Thyroid gland (tissue), 4 donors: ENCODE data around the gene TBCD. TPM values are rescaled to one million over a fixed set of nuclear protein-coding genes. Genes with fewer than 3 reads are reported as not detected.

Experiments used
- DNase-seq, 2 donors: peaks; one replicate each; pipeline ENCODE4 v3.0.0-alpha.2; 2019
- H3K27ac ChIP-seq, 3 donors: fragments of 200-600 bp; sonication (generic); 1 replicate in 2 of 3; 2 replicates in 1 of 3; pipeline ENCODE4 v1.5.1; 2016 to 2019; ENCODE audit warnings: mild to moderate bottlenecking in 1 of 3, moderate library complexity in 1 of 3
- H3K27me3 ChIP-seq: fragments of 200-600 bp; sonication (generic); one replicate; pipeline ENCODE4 v1.5.1; 2019
- H3K36me3 ChIP-seq, 2 donors: fragments of 200-600 bp; sonication (generic); one replicate each; pipeline ENCODE4 v1.5.1; 2016 to 2019
- H3K4me1 ChIP-seq, 2 donors: fragments of 200-600 bp; sonication (generic); one replicate each; pipeline ENCODE4 v1.5.1; 2017 to 2019
- H3K4me3 ChIP-seq, 3 donors: fragments of 200-600 bp; sonication (generic); replicated peaks in 1 of 3; 1 replicate in 2 of 3; 2 replicates in 1 of 3; pipeline ENCODE4 v1.5.1; 2016; ENCODE audit warnings: mild to moderate bottlenecking in 1 of 3
- H3K9me3 ChIP-seq: fragments of 200-600 bp; sonication (generic); one replicate; pipeline ENCODE4 v1.5.1; 2017
- POLR2A ChIP-seq, 2 donors: fragments of 450-650 bp; IDR thresholded peaks; one replicate each; pipeline ENCODE4 v1.6.1; 2017; ENCODE audit warnings: antibody characterized with exemption in 2 of 2, mild to moderate bottlenecking in 2 of 2, moderate library complexity in 1 of 2
- WGBS, 2 donors: methylation state at CpG; one replicate each; pipeline ENCODE4 v1.1.5; 2017; 5-methylcytosine and 5-hydroxymethylcytosine counted together
- intact Hi-C: fragments of 100-400 bp; cut with DNase I; formaldehyde crosslinking; loops from one replicate; pipeline ENCODE4 v1.15.1; 2023
- total RNA-seq, 4 donors: library from RNA; depleted of rRNA; stranded (reverse); fragments of >200 nt; gene quantifications; one replicate each; pipeline ENCODE4 v1.2.3, GENCODE V29; 2016
- TF ChIP-seq, protein P1 (sequence below), 6 experiments: fragments of 200-600 bp in 3 of 6; fragments of 450-650 bp in 3 of 6; sonication (generic) in 3 of 6; IDR thresholded peaks; one replicate each; pipeline ENCODE4 v1.5.1; 2016 to 2019; ENCODE audit warnings: antibody characterized with exemption in 6 of 6, mild to moderate bottlenecking in 2 of 6, inconsistent platforms in 1 of 6, moderate library complexity in 1 of 6

TBCD gene
- total RNA-seq, 4 donors from 2014 or later, result 72.6 to 85.9 (median 79.6) TPM

GRCh38 chr17:82976982-82977488 is 225.2 kb downstream of the TBCD start:
- no peak for DNase-seq
- Histone ChIP-seq H3K27ac (no peak overlapping the region), H3K27me3 (no peaks in the 10 kb centered on the region), H3K36me3 (no peaks in the 10 kb centered on the region), H3K4me1 (peaks cover 0 to 7% of the 10 kb centered on the region in 2 donors), H3K9me3 (no peaks in the 10 kb centered on the region), H3K4me3 (no peak overlapping the region)
- intact Hi-C loops, result no loop called here
- TF ChIP-seq, protein P1, sequence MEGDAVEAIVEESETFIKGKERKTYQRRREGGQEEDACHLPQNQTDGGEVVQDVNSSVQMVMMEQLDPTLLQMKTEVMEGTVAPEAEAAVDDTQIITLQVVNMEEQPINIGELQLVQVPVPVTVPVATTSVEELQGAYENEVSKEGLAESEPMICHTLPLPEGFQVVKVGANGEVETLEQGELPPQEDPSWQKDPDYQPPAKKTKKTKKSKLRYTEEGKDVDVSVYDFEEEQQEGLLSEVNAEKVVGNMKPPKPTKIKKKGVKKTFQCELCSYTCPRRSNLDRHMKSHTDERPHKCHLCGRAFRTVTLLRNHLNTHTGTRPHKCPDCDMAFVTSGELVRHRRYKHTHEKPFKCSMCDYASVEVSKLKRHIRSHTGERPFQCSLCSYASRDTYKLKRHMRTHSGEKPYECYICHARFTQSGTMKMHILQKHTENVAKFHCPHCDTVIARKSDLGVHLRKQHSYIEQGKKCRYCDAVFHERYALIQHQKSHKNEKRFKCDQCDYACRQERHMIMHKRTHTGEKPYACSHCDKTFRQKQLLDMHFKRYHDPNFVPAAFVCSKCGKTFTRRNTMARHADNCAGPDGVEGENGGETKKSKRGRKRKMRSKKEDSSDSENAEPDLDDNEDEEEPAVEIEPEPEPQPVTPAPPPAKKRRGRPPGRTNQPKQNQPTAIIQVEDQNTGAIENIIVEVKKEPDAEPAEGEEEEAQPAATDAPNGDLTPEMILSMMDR (IDR thresholded peaks at IDR 0.05), result no peak
- no peak for TF ChIP-seq POLR2A (IDR thresholded peaks at IDR 0.05)
- WGBS, 2 donors, result 86 to 90% methylated on average over 27 to 29 of the region's 29 CpGs

- 64 to 79% methylated on average over 20 of the region's 20 CpGs for WGBS, 2 donors
- intact Hi-C loops, result no loop called here
- H3K4me1 ChIP-seq, result peaks cover 0 to 7% of the 10 kb centered on the region in 2 donors
- no peak for TF ChIP-seq POLR2A (IDR thresholded peaks at IDR 0.05)
- no peaks in the 10 kb centered on the region for H3K27me3 ChIP-seq
- H3K9me3 ChIP-seq, result no peaks in the 10 kb centered on the region
- no peak overlapping the region for H3K27ac ChIP-seq
- H3K4me3 ChIP-seq, result no peak overlapping the region
- H3K36me3 ChIP-seq, result no peaks in the 10 kb centered on the region
- peak; percentile 43 to 45 for DNase-seq
Observed at GRCh38 chr17:82977606-82978005, 225.7 kb downstream of the TBCD start.

DNA sequence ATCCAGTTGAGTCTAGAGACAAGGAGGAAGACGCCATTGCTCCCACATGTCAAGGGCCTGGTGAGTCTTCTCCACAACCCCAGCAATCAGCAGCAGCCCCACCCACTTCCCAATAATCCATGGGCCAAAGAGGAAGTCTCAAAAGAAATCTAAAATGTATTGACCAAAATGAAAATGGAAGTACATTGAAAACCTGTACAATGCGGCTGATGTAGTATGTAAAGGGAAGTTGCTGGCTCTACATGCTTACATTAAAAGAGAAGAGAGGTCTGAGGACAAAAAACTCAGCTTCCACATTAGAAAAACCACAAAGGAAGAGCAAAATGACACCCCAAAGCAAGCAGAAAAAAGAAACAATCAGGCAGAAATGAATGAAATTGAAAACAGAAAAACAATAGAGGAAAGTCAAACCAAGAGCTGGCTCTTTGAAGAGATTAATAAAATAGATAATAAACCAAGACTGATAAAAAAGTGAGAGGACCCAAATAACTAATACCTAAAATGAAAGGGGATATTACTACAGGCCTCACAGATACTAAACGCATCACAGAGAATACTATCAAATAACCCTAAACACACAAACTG is 227.0 kb downstream of the TBCD start:
- Histone ChIP-seq H3K9me3 (no peaks in the 10 kb centered on the region), H3K36me3 (no peaks in the 10 kb centered on the region), H3K27me3 (no peaks in the 10 kb centered on the region), H3K4me1 (peaks cover 0 to 7% of the 10 kb centered on the region in 2 donors), H3K4me3 (no peak overlapping the region), H3K27ac (no peak overlapping the region)
- TF ChIP-seq POLR2A (IDR thresholded peaks at IDR 0.05), result no peak
- TF ChIP-seq, protein P1 (IDR thresholded peaks at IDR 0.05), result no peak
- DNase-seq, result no peak
- 89 to 90% methylated on average over 3 of the region's 3 CpGs for WGBS, 2 donors
- intact Hi-C loops, result no loop called here

DNA sequence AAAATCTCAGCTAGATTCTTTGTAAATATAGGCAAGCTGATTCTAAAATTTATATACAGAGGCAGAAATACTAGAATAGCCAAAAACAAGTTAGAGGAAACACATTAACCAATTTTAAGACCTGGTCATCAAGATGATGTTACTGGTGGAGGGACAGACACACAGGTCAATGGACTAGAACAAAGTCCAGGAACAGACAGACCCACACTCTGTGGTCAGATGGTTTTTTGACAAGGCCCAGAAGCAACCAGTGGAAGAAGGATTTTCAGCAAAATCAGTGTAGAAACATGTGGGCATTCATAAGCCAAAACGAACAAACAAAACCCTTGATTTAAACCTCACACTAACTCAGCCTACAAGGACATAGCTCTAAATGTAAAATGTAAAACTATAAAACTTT is 227.9 kb downstream of the TBCD start:
- intact Hi-C loops, result no loop called here
- Histone ChIP-seq H3K27me3 (no peaks in the 10 kb centered on the region), H3K4me3 (no peak overlapping the region), H3K27ac (no peak overlapping the region), H3K4me1 (peaks cover 0 to 7% of the 10 kb centered on the region in 2 donors), H3K36me3 (no peaks in the 10 kb centered on the region), H3K9me3 (no peaks in the 10 kb centered on the region)
- no peak for TF ChIP-seq POLR2A (IDR thresholded peaks at IDR 0.05)
- TF ChIP-seq, protein P1 (IDR thresholded peaks at IDR 0.05), result no peak
- WGBS, 2 donors, result 85 to 88% methylated on average over 1 of the region's 1 CpG
- DNase-seq, result no peak

GRCh38 chr17:82980632-82981031 is 228.8 kb downstream of the TBCD start:
- Histone ChIP-seq H3K4me3 (no peak overlapping the region), H3K4me1 (peaks cover 0 to 7% of the 10 kb centered on the region in 2 donors), H3K9me3 (no peaks in the 10 kb centered on the region), H3K27me3 (no peaks in the 10 kb centered on the region), H3K36me3 (no peaks in the 10 kb centered on the region), H3K27ac (no peak overlapping the region)
- intact Hi-C loops, result no loop called here
- WGBS, 2 donors, result 83 to 85% methylated on average over 9 of the region's 9 CpGs
- DNase-seq, result no peak
- TF ChIP-seq, protein P1 (IDR thresholded peaks at IDR 0.05), result no peak
- no peak for TF ChIP-seq POLR2A (IDR thresholded peaks at IDR 0.05)
